Measurements from ENCODE around the gene GRK2. TPM values are rescaled to one million over a fixed set of nuclear protein-coding genes. Genes with fewer than 3 reads are reported as not detected.
A peak's percentile ranks its signal among the peaks of the same experiment; 100 is the strongest.

Gene GRK2
- total and polyA plus RNA-seq, 2 of the 13 experiments (the other 11 are each of a cell fraction or from before 2014, with no cell fraction given) = 31.3 to 42.4 TPM

GRCh38 chr11:67252831-67253239 lies 13.4 kb upstream of the GRK2 start (continued):
- TF ChIP-seq XRCC5 (optimal IDR thresholded peaks at IDR 0.05; ENCODE audit: low read length) = peak; percentile 33
- TF ChIP-seq ZNF337 (CRISPR knock-in tag; IDR thresholded peaks at IDR 0.05; ENCODE audit: borderline replicate concordance, low read depth) = no peak
- TF ChIP-seq SMC3 (IDR thresholded peaks at IDR 0.05; ENCODE audit: low read length) = peak; percentile 30; the same call in 1 of the 2 replicates
- TF ChIP-seq HIC2 (CRISPR knock-in tag; IDR thresholded peaks at IDR 0.05; ENCODE audit: low read depth) = 0 out of 2 replicates have a peak, but pooled peaks have one; percentile 32
- 0 out of 2 replicates have a peak, but pooled peaks have one; percentile 26 for TF ChIP-seq ZNF687 (CRISPR knock-in tag; IDR thresholded peaks at IDR 0.05)
- TF ChIP-seq FOXP4 (CRISPR knock-in tag; IDR thresholded peaks at IDR 0.05) = no peak
- TF ChIP-seq ETV6 (CRISPR knock-in tag; conservative IDR thresholded peaks at IDR 0.05) = no peak
- TF ChIP-seq HNRNPUL1 (IDR thresholded peaks at IDR 0.05; ENCODE audit: low read depth, low read length) = no peak
- no peak for TF ChIP-seq SNRNP70 (IDR thresholded peaks at IDR 0.05; ENCODE audit: low read depth, low read length)
- 0 out of 2 replicates have a peak, but pooled peaks have one; percentile 7 for TF ChIP-seq CEBPG (CRISPR knock-in tag; IDR thresholded peaks at IDR 0.05)
- TF ChIP-seq PRDM15 (CRISPR knock-in tag; IDR thresholded peaks at IDR 0.05) = no peak
- TF ChIP-seq ZNF674 (CRISPR knock-in tag; IDR thresholded peaks at IDR 0.05; ENCODE audit: low read depth) = no peak
- TF ChIP-seq KDM5A (IDR thresholded peaks at IDR 0.05; ENCODE audit: borderline replicate concordance, low read length) = no peak
- TF ChIP-seq HNF4A (CRISPR knock-in tag; IDR thresholded peaks at IDR 0.05) = no peak
- TF ChIP-seq ZBTB38 (CRISPR knock-in tag; IDR thresholded peaks at IDR 0.05) = peak; percentile 62; the same call in 1 of the 2 replicates
- no peak for TF ChIP-seq ELF4 (CRISPR knock-in tag; IDR thresholded peaks at IDR 0.05; ENCODE audit: borderline replicate concordance)
- no peak for TF ChIP-seq SCMH1 (CRISPR knock-in tag; IDR thresholded peaks at IDR 0.05; ENCODE audit: borderline replicate concordance)
- no peak for TF ChIP-seq CBX5 (CRISPR knock-in tag; IDR thresholded peaks at IDR 0.05; ENCODE audit: borderline replicate concordance)

Data from HepG2 (cell line).